SK-N-SH (cell line): ENCODE results near the gene SKOR2.

Experiments
- EP300 ChIP-seq, 2 experiments: IDR thresholded peaks; 2 replicates each; pipeline versions ENCODE4 v1.4.0 to v1.6.1; 2012; ENCODE audit warnings: borderline replicate concordance in 1 of 2, low read depth in 1 of 2, low read length in 1 of 2
- FOXM1 ChIP-seq: IDR thresholded peaks from 2 replicates; pipeline ENCODE4 v1.4.0; 2012; ENCODE audit warnings: low read depth, mild to moderate bottlenecking
- MEF2A ChIP-seq: IDR thresholded peaks from 2 replicates; pipeline ENCODE4 v1.4.0; 2012; ENCODE audit warnings: low read depth, borderline replicate concordance
- NRF1 ChIP-seq: IDR thresholded peaks from 2 replicates; pipeline ENCODE4 v1.6.1; 2012; ENCODE audit warnings: low read depth, mild to moderate bottlenecking, low read length
- POLR2AphosphoS5 ChIP-seq: IDR thresholded peaks from 2 replicates; pipeline ENCODE4 v1.6.1; 2012; ENCODE audit warnings: low read depth, low read length
- REST ChIP-seq: IDR thresholded peaks from 2 replicates; pipeline ENCODE4 v1.6.1; 2012; ENCODE audit warnings: mild to moderate bottlenecking, low read depth, low read length, moderate library complexity
- ZBTB33 ChIP-seq: IDR thresholded peaks from 2 replicates; pipeline ENCODE4 v1.4.0; 2012; ENCODE audit warnings: low read depth, borderline replicate concordance
- TF ChIP-seq, protein P1 (sequence below): fragments of 200-600 bp; sonication (generic); IDR thresholded peaks from 2 replicates; pipeline ENCODE4 v1.6.1; 2017; ENCODE audit warnings: antibody characterized with exemption, mild to moderate bottlenecking, moderate library complexity
- TF ChIP-seq, protein P2 (sequence below): IDR thresholded peaks from 2 replicates; pipeline ENCODE4 v1.4.0; 2012; ENCODE audit warnings: low read depth
- TF ChIP-seq, protein P3 (sequence below): IDR thresholded peaks from 2 replicates; pipeline ENCODE4 v1.4.0; 2012; ENCODE audit warnings: low read depth, borderline replicate concordance

DNA sequence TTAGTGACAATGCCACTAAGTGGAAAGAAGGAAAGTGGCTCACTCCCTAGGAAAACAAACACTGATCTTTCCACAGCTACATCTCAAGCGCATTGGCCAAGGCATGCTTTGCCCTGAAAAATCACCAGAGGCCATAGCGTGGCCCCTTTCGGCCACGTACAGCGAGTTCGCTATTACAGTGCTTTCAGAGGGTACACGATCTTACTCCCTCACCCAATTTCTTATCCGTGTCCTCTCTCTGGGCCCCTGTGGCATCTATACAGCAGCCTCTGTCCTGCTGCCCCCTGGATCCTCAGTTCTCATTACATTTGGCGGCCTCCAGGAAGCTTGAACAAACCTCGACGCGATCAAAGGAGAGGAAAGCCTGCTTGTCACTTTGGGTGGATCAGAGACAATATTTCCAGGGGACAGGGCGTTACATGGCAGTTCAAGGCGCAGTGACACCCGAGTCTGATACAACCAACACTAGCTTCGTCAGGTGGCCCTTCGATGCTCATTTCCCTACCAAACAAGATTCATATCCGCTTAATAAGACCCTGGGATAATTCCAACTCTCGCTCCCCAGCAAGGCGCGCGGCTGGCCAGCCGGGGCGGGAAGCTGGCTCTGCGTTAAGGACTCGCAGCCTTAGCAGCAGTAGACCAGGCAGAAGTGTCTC is 941 bp downstream of the SKOR2 start:
- TF ChIP-seq, protein P1, sequence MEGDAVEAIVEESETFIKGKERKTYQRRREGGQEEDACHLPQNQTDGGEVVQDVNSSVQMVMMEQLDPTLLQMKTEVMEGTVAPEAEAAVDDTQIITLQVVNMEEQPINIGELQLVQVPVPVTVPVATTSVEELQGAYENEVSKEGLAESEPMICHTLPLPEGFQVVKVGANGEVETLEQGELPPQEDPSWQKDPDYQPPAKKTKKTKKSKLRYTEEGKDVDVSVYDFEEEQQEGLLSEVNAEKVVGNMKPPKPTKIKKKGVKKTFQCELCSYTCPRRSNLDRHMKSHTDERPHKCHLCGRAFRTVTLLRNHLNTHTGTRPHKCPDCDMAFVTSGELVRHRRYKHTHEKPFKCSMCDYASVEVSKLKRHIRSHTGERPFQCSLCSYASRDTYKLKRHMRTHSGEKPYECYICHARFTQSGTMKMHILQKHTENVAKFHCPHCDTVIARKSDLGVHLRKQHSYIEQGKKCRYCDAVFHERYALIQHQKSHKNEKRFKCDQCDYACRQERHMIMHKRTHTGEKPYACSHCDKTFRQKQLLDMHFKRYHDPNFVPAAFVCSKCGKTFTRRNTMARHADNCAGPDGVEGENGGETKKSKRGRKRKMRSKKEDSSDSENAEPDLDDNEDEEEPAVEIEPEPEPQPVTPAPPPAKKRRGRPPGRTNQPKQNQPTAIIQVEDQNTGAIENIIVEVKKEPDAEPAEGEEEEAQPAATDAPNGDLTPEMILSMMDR: no peak
- no peak for TF ChIP-seq MEF2A
- no peak for TF ChIP-seq ZBTB33
- TF ChIP-seq FOXM1: no peak
- TF ChIP-seq POLR2AphosphoS5: no peak
- TF ChIP-seq, protein P2, sequence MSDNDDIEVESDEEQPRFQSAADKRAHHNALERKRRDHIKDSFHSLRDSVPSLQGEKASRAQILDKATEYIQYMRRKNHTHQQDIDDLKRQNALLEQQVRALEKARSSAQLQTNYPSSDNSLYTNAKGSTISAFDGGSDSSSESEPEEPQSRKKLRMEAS: no peak
- TF ChIP-seq EP300 (IDR thresholded peaks at IDR 0.05; ENCODE audit: borderline replicate concordance in 1 of 2, low read depth in 1 of 2, low read length in 1 of 2): no peak
- TF ChIP-seq REST: no peak
- TF ChIP-seq NRF1: no peak
- TF ChIP-seq, protein P3, sequence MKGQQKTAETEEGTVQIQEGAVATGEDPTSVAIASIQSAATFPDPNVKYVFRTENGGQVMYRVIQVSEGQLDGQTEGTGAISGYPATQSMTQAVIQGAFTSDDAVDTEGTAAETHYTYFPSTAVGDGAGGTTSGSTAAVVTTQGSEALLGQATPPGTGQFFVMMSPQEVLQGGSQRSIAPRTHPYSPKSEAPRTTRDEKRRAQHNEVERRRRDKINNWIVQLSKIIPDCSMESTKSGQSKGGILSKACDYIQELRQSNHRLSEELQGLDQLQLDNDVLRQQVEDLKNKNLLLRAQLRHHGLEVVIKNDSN: no peak
